HepG2 (cell line): ENCODE measurements around the gene VAMP8. TPM values are rescaled to one million over a fixed set of nuclear protein-coding genes. Genes with fewer than 3 reads are reported as not detected.

Experiments used
- ATF7-NPFF ChIP-seq: sonication (generic); formaldehyde crosslinking; IDR thresholded peaks from 2 replicates; pipeline ENCODE4 v1.8.1; 2023; ENCODE audit warnings: mild to moderate bottlenecking, low read depth, missing genetic modification reagents, moderate library complexity
- CHCHD3 ChIP-seq: sonication (generic); formaldehyde crosslinking; IDR thresholded peaks from 2 replicates; pipeline ENCODE4 v1.8.0; 2022; ENCODE audit warnings: mild to moderate bottlenecking, missing genetic modification reagents, moderate library complexity
- GABPA ChIP-seq, 2 experiments: IDR thresholded peaks; 2 replicates each; pipeline ENCODE4 v1.6.1; 2011 to 2016; ENCODE audit warnings: low read depth in 2 of 2, low read length in 1 of 2, missing biosample characterization in 1 of 2, missing genetic modification characterization in 1 of 2
- KDM2A ChIP-seq: sonication (generic); formaldehyde crosslinking; IDR thresholded peaks from 2 replicates; pipeline ENCODE4 v1.4.0; 2020; ENCODE audit warnings: low read depth, missing genetic modification reagents, borderline replicate concordance
- SAP130 ChIP-seq: IDR thresholded peaks from 2 replicates; pipeline ENCODE4 v1.6.1; 2016; ENCODE audit warnings: low read depth
- TOE1 ChIP-seq: sonication (generic); formaldehyde crosslinking; IDR thresholded peaks from 2 replicates; pipeline ENCODE4 v1.4.0; 2020; ENCODE audit warnings: mild to moderate bottlenecking, missing genetic modification reagents
- ZNF430 ChIP-seq: sonication (generic); formaldehyde crosslinking; IDR thresholded peaks from 2 replicates; pipeline ENCODE4 v1.9.0; 2021; ENCODE audit warnings: mild to moderate bottlenecking, missing genetic modification reagents
- ZNF550 ChIP-seq: sonication (generic); formaldehyde crosslinking; IDR thresholded peaks from 2 replicates; pipeline ENCODE4 v1.4.0; 2020; ENCODE audit warnings: mild to moderate bottlenecking, missing genetic modification reagents, borderline replicate concordance
- ZNF589 ChIP-seq: sonication (generic); formaldehyde crosslinking; conservative IDR thresholded peaks from 2 replicates; pipeline ENCODE4 v1.8.0; 2022; ENCODE audit warnings: mild to moderate bottlenecking, moderate library complexity, missing genetic modification reagents
- ZNF782 ChIP-seq: sonication (generic); formaldehyde crosslinking; IDR thresholded peaks from 2 replicates; pipeline ENCODE4 v1.4.0; 2020; ENCODE audit warnings: missing genetic modification reagents, mild to moderate bottlenecking, borderline replicate concordance
- ZNF790 ChIP-seq: sonication (generic); formaldehyde crosslinking; IDR thresholded peaks from 2 replicates; pipeline ENCODE4 v1.8.0; 2022; ENCODE audit warnings: missing genetic modification reagents, mild to moderate bottlenecking, borderline replicate concordance
- ZNF883 ChIP-seq: sonication (generic); formaldehyde crosslinking; IDR thresholded peaks from 2 replicates; pipeline ENCODE4 v1.5.1; 2020; ENCODE audit warnings: mild to moderate bottlenecking, missing genetic modification reagents; ENCODE audit errors: not compliant biosample characterization
- polyA plus RNA-seq, 8 experiments: library from polyadenylated mRNA; depleted of rRNA in 3 of 8; stranded (reverse) in 7 of 8; unstranded in 1 of 8; fragments of >200 nt; fragmentation: Illumina TruSeq in 4 of 8; extraction: Trizol in 4 of 8; gene quantifications; 2 replicates each; pipeline versions ENCODE4 v1.2.1 to v1.2.3, GENCODE V29; 2011 to 2016; ENCODE audit warnings: low read depth in 4 of 8, missing spikeins in 1 of 8, mixed read lengths in 1 of 8; ENCODE audit not compliant: insufficient read depth in 1 of 8
- total RNA-seq, 5 experiments: library from RNA; depleted of rRNA; stranded (reverse); fragments of >200 nt; fragmentation: Illumina TruSeq; extraction: Trizol; gene quantifications; 2 replicates each; pipeline ENCODE4 v1.2.3, GENCODE V29; 2016; ENCODE audit warnings: low read depth in 1 of 5
- TF ChIP-seq, protein P1 (sequence below): IDR thresholded peaks from 2 replicates; pipeline ENCODE4 v1.6.1; 2018; ENCODE audit warnings: missing genetic modification reagents

VAMP8 gene
- total and polyA plus RNA-seq, 2 of the 13 experiments (the other 11 are each of a cell fraction or from before 2014, with no cell fraction given): 83.3 to 157 TPM

DNA sequence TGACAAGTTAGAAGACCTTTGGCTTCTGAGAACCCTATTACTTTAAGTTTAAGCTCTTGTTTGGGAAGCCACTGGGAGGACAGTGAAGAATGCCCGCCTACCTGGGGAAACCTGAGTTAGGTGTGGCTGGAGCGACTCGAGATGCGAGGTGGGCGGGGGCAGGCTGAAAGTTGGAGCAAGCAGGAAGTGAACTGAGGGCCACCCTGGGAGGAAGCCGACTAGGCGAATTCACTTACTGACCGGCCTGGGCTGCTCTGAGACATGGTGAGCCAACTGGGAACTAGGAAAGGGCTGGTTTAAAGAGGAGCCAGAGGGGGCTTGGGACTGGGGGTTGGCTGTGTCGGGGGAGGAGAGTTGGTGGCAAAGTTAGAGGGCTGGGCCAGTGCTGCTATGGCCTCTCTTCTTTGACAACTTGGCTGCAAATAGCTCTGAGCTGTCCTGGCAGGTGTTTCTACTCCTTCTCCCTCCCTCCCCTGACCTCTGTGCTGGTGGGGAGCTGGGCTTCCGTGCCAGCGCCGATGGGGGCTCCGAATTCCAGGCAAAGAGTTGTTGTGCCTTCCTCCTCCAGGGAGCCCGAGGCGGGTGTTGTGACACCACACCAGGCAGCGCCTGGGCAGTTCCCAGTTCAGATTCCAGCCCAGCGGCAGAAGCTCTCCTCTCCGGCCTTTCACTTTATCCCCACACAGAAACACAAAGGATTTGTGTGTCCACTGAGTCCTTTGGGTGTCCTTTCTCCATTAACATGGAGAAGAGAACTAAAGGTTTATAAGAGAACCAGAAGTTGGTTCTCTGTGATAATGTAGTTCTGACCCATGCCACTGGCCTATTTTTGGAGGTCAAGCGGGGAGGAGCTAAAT is at the start of gene VAMP8 (continued):
- TF ChIP-seq SAP130 (peak; percentile 74), ZNF430 (CRISPR knock-in tag) (0 out of 2 replicates have a peak, but pooled peaks have one; percentile 39), KDM2A (CRISPR knock-in tag) (peak; percentile 23; the same call in 1 of the 2 replicates), TOE1 (CRISPR knock-in tag) (no peak), GABPA (IDR thresholded peaks at IDR 0.05; ENCODE audit: low read depth, low read length) (no peak), GABPA (CRISPR knock-in tag; IDR thresholded peaks at IDR 0.05; ENCODE audit: low read depth) (peak; percentile 66), ZNF782 (CRISPR knock-in tag) (no peak), ATF7-NPFF (CRISPR knock-in tag) (no peak), ZNF883 (peak; percentile 67), CHCHD3 (CRISPR knock-in tag) (no peak), ZNF790 (no peak), ZNF550 (CRISPR knock-in tag) (no peak), ZNF589 (CRISPR knock-in tag) (no peak)
- TF ChIP-seq, protein P1, sequence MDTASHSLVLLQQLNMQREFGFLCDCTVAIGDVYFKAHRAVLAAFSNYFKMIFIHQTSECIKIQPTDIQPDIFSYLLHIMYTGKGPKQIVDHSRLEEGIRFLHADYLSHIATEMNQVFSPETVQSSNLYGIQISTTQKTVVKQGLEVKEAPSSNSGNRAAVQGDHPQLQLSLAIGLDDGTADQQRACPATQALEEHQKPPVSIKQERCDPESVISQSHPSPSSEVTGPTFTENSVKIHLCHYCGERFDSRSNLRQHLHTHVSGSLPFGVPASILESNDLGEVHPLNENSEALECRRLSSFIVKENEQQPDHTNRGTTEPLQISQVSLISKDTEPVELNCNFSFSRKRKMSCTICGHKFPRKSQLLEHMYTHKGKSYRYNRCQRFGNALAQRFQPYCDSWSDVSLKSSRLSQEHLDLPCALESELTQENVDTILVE (CRISPR knock-in tag): peak; percentile 15; the same call in 1 of the 2 replicates
